ENCODE results near the gene TAF4B. TPM values are rescaled to one million over a fixed set of nuclear protein-coding genes. Genes with fewer than 3 reads are reported as not detected.

The TAF4B gene
- polyA plus RNA-seq, 1 of the 3 experiments (the other 2 are of a cell fraction): 1.3 TPM

DNA sequence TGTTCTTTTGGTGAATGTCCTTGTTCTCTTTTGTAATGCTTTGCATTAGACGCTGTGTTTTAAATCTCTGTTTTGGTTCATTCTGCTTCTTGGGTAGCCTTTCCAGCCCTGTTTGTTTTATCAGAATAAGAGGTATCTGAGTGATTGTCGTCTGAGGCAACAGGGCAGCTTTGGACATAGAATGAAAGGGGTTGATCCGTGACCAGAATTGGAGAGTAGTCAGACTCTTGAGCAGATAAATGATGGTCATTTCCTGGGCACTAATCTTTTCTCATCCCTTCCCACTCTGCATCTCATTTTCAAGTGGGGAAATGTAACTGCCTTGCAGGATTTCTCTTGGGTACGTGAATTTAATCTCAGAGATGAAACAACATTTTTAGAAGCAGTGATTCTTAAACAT, 61.4 kb downstream of the TAF4B start:
- no peaks in the 10 kb centered on the region for H3K79me2 ChIP-seq (ENCODE audit: insufficient read depth)
- no peaks in the 10 kb centered on the region for H4K20me1 ChIP-seq (ENCODE audit: insufficient read depth)
- no peaks in the 10 kb centered on the region for H3K9me2 ChIP-seq
- H3K4me1 ChIP-seq (ENCODE audit: control insufficient read depth in 1 of 2, insufficient read depth in 2 of 2, low read depth in 1 of 2, low read length in 1 of 2): no peaks in the 10 kb centered on the region
- DNase-seq: no peak
- TF ChIP-seq, protein P1, sequence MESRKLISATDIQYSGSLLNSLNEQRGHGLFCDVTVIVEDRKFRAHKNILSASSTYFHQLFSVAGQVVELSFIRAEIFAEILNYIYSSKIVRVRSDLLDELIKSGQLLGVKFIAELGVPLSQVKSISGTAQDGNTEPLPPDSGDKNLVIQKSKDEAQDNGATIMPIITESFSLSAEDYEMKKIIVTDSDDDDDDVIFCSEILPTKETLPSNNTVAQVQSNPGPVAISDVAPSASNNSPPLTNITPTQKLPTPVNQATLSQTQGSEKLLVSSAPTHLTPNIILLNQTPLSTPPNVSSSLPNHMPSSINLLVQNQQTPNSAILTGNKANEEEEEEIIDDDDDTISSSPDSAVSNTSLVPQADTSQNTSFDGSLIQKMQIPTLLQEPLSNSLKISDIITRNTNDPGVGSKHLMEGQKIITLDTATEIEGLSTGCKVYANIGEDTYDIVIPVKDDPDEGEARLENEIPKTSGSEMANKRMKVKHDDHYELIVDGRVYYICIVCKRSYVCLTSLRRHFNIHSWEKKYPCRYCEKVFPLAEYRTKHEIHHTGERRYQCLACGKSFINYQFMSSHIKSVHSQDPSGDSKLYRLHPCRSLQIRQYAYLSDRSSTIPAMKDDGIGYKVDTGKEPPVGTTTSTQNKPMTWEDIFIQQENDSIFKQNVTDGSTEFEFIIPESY (IDR thresholded peaks at IDR 0.05; ENCODE audit: borderline replicate concordance, low read depth): no peak
- TF ChIP-seq RCOR1 (IDR thresholded peaks at IDR 0.05; ENCODE audit: low read length) (no peak), EP300 (IDR thresholded peaks at IDR 0.05; ENCODE audit: borderline replicate concordance in 1 of 2, low read depth in 1 of 2, low read length in 1 of 2) (no peak), RXRA (IDR thresholded peaks at IDR 0.05; ENCODE audit: borderline replicate concordance, low read depth) (no peak), RFX5 (IDR thresholded peaks at IDR 0.05; ENCODE audit: low read length) (no peak), FOXM1 (IDR thresholded peaks at IDR 0.05; ENCODE audit: low read depth) (no peak), CHD2 (IDR thresholded peaks at IDR 0.05; ENCODE audit: low read length, partially characterized antibody) (no peak), JUND (IDR thresholded peaks at IDR 0.05) (no peak), MXI1 (IDR thresholded peaks at IDR 0.05; ENCODE audit: low read depth, low read length) (no peak)
- no peaks in the 10 kb centered on the region for H3K9me3 ChIP-seq
- no peak overlapping the region for H3K4me3 ChIP-seq (ENCODE audit: low read depth in 2 of 2, low read length in 1 of 2)
- no peak overlapping the region for H3K4me2 ChIP-seq
- ChIA-PET POLR2A (no interaction called here), CTCF (interaction anchor here (0.5 to 1.3 kb wide), 2 partner anchors 10 to 96 kb away, joined by 3 to 4 read pairs; no protein-coding TSS in a partner anchor)
- no peaks in the 10 kb centered on the region for H3K36me3 ChIP-seq (replicated peaks in 1 of 2; ENCODE audit: control insufficient read depth in 1 of 2, insufficient read depth in 2 of 2, low read length in 1 of 2)
- WGBS (ENCODE audit: low lambda C conversion rate): 89% methylated on average over 4 of the region's 4 CpGs
- no peak overlapping the region for H2AFZ ChIP-seq (ENCODE audit: low read depth)
- H3F3A ChIP-seq (replicated peaks; ENCODE audit: insufficient read depth): no peaks in the 10 kb centered on the region
- no peak overlapping the region for H3K9ac ChIP-seq
- no peaks in the 10 kb centered on the region for H3K27me3 ChIP-seq (ENCODE audit: insufficient read depth)
- H3K27ac ChIP-seq (ENCODE audit: low read depth in 2 of 2, low read length in 1 of 2): no peak overlapping the region

DNA sequence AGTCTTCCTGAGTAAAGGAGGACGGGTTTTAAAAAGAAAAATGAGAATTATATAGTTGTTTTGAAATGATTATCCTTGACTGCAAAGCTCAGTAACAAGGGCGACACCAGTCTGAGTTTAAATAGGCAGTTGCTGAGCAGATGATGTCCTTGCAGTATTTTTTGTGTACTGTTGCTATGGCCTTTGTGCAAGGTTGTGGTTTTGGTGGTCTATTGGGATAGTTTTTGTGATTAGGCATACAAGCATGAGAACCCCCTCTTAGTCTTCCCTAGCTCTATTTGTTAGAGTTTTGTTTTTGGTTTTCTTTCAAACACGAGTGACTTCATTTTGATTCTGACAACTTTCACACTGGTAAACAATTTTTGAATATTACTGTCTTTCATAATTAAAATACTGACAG, 64.1 kb downstream of the TAF4B start:
- Histone ChIP-seq H3K4me1 (ENCODE audit: control insufficient read depth in 1 of 2, insufficient read depth in 2 of 2, low read depth in 1 of 2, low read length in 1 of 2) (no peaks in the 10 kb centered on the region), H3K9me3 (no peaks in the 10 kb centered on the region), H3K79me2 (ENCODE audit: insufficient read depth) (no peaks in the 10 kb centered on the region), H3K36me3 (replicated peaks in 1 of 2; ENCODE audit: control insufficient read depth in 1 of 2, insufficient read depth in 2 of 2, low read length in 1 of 2) (no peaks in the 10 kb centered on the region), H4K20me1 (ENCODE audit: insufficient read depth) (no peaks in the 10 kb centered on the region), H3K27me3 (ENCODE audit: insufficient read depth) (no peaks in the 10 kb centered on the region), H3K27ac (ENCODE audit: low read depth in 2 of 2, low read length in 1 of 2) (no peak overlapping the region), H3K4me2 (no peak overlapping the region), H3F3A (replicated peaks; ENCODE audit: insufficient read depth) (no peaks in the 10 kb centered on the region), H3K9ac (no peak overlapping the region), H2AFZ (ENCODE audit: low read depth) (no peak overlapping the region), H3K4me3 (ENCODE audit: low read depth in 2 of 2, low read length in 1 of 2) (no peak overlapping the region), H3K9me2 (no peaks in the 10 kb centered on the region)
- CTCF ChIA-PET: interaction anchor here (0.7 kb wide), 1 partner anchor 17 kb away, joined by 3 read pairs; no protein-coding TSS in a partner anchor
- DNase-seq: no peak
- TF ChIP-seq FOSL2 (IDR thresholded peaks at IDR 0.05; ENCODE audit: borderline replicate concordance, low read depth): no peak
- TF ChIP-seq MXI1 (IDR thresholded peaks at IDR 0.05; ENCODE audit: low read depth, low read length): no peak
- TF ChIP-seq EZH2phosphoT487 (IDR thresholded peaks at IDR 0.05; ENCODE audit: borderline replicate concordance, low read depth): no peak
- TF ChIP-seq MEF2A (IDR thresholded peaks at IDR 0.05; ENCODE audit: borderline replicate concordance, low read depth): no peak
- no peak for TF ChIP-seq SIN3A (IDR thresholded peaks at IDR 0.05; ENCODE audit: borderline replicate concordance, low read depth, low read length)
- no peak for TF ChIP-seq POLR2AphosphoS5 (IDR thresholded peaks at IDR 0.05; ENCODE audit: low read depth, low read length)
- TF ChIP-seq, protein P2, sequence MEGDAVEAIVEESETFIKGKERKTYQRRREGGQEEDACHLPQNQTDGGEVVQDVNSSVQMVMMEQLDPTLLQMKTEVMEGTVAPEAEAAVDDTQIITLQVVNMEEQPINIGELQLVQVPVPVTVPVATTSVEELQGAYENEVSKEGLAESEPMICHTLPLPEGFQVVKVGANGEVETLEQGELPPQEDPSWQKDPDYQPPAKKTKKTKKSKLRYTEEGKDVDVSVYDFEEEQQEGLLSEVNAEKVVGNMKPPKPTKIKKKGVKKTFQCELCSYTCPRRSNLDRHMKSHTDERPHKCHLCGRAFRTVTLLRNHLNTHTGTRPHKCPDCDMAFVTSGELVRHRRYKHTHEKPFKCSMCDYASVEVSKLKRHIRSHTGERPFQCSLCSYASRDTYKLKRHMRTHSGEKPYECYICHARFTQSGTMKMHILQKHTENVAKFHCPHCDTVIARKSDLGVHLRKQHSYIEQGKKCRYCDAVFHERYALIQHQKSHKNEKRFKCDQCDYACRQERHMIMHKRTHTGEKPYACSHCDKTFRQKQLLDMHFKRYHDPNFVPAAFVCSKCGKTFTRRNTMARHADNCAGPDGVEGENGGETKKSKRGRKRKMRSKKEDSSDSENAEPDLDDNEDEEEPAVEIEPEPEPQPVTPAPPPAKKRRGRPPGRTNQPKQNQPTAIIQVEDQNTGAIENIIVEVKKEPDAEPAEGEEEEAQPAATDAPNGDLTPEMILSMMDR (IDR thresholded peaks at IDR 0.05): no peak
- no peak for TF ChIP-seq YY1 (IDR thresholded peaks at IDR 0.05; ENCODE audit: low read depth)
- TF ChIP-seq RAD21 (IDR thresholded peaks at IDR 0.05; ENCODE audit: low read length): no peak
- 75% methylated on average over 3 of the region's 3 CpGs for WGBS (ENCODE audit: low lambda C conversion rate)
- POLR2A ChIA-PET: no interaction called here

All from SK-N-SH (cell line).